Activated CD4-positive, alpha-beta T cell treated with anti-CD3 and anti-CD28 coated beads for 4 hours (primary cell): ENCODE results near the gene CD151.

Experiments
- DNase-seq, 2 donors: peaks; one replicate each; pipeline ENCODE4 v3.0.0-alpha.2; 2020

The CD151 gene

GRCh38 chr11:859394-860131 lies 26.8 kb downstream of the CD151 start:
- DNase-seq: no peak

DNA sequence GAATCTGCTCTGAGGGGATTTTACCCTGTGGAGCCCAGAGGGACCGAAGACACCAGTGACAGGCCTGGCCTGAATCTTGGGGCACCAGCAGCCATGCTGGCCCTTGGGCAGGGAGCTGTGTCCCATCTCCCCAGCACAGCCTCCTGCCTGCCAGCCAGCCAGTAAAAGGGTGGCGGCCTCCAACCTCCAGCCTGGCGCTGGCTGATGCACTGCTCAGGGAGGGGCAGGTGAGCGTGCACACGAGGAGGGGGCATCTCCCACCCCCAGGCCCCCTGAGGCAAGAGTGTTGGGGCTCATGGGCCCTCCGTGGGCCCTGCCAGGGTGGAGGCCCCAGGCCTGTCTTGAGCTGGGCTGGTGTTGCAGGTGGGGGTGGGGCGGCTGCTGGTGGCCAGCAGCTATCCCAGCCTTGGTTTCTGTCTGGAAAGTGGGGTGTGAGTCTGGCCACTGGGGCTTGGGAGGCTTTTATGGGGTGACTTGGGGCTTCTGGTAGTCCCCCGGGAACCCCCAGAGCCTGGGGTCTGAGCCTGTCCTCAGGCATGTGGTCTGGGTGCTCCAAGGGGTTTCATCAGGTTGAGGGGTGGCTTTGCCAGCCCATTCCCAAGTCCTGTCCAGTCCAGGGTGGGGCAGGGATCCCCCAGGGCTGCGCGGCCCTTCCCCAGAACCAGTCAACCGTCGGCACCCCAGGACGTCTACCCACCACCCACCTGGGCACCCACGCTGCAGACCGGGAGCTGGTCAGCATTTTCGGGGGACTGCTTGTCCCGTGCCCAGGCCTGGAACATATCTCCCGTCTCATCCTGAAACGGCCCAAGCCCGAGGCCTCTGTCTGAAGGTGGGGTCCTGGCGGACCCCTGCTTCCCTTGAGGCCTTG lies 27.7 kb downstream of the CD151 start:
- no peak for DNase-seq

GRCh38 chr11:861105-861479 lies 28.3 kb downstream of the CD151 start:
- no peak for DNase-seq

DNA sequence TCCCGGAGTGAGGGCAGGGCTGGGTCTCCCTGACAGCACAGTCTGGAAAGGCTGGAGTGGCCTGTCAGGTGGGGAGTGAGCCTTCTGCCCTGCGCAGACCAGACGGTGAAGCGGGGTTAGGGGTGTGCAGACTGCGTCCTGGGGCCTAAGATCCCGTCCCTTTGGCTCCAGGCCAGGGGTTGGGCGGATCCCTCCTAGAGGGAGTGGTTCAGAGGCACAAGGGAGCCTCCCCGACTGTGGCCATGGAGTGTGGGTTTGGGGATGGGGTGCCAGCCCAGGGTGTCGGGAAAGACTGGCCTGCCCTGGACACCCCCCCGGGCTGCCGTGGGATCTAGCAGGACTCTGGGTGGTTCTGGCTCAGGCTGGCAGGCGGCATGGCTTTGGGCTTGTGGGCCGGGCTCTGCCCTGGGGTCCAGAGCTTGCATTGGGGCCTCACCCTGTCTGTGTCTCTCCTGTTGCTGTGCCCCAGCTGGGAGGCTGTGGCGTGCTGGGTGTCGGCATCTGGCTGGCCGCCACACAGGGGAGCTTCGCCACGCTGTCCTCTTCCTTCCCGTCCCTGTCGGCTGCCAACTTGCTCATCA lies 29.4 kb downstream of the CD151 start:
- DNase-seq: no peak

GRCh38 chr11:862696-863022 lies 29.9 kb downstream of the CD151 start:
- DNase-seq: no peak

GRCh38 chr11:863023-863909 lies 30.5 kb downstream of the CD151 start:
- no peak for DNase-seq

- DNase-seq: no peak
Observed at GRCh38 chr11:863910-864827, 31.4 kb downstream of the CD151 start.

DNA sequence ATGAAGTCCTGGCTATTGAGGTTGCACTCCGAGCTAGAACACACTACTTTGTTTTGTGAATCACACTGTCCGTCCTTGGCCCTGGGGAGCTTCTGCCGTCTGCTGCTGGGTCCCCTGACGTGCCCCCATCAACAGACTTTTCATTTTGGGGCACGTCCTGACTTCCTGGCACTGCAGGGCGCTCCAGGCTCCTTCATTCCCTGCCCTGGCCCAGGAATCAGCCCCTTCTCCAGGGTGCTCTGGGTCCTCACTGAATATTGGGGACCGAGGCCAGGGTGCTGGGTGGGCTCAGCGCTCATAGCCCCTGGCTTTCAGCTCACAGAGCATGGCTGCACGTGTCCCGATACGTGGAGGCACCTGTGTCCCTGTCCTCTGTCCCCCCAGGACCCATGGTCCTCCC lies 32.1 kb downstream of the CD151 start:
- DNase-seq: no peak

DNA sequence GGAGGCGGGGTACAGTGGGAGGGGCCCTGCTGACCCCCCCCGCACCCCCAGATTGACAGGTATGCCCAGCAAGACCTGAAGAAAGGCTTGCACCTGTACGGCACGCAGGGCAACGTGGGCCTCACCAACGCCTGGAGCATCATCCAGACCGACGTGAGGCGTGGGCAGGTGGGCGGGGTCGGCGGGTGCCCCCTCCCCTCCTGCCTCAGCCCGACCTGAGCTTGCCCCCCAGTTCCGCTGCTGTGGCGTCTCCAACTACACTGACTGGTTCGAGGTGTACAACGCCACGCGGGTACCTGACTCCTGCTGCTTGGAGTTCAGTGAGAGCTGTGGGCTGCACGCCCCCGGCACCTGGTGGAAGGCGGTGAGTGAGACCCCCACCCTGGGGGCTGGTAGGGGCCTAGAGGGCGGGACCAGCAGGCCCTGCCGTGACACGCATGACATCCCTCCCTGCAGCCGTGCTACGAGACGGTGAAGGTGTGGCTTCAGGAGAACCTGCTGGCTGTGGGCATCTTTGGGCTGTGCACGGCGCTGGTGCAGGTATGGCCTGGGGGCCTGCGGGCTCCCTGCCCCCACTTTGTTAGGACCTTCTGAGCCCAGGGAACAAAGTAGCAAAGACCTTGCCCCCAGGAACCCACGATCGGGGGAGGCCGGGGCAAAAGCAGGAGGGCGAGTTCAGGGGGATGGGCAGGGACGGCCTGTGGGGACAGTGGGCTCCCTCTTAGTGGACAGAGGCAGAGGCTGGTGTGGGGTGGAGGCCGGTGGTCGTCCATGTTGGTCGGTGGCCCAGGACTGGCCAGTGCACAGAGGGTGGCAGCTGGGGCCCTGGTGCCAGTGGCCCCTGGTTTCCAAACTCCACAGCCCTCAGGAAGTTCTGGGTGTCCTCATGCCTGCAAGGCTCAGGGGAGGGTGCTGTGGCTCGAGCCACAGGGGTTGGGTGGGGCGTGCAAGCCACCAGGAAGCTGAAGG lies 33.0 kb downstream of the CD151 start:
- no peak for DNase-seq

GRCh38 chr11:866481-866880 lies 33.7 kb downstream of the CD151 start:
- no peak for DNase-seq

- DNase-seq: no peak
Observed at GRCh38 chr11:867856-868358, 35.2 kb downstream of the CD151 start.

DNA sequence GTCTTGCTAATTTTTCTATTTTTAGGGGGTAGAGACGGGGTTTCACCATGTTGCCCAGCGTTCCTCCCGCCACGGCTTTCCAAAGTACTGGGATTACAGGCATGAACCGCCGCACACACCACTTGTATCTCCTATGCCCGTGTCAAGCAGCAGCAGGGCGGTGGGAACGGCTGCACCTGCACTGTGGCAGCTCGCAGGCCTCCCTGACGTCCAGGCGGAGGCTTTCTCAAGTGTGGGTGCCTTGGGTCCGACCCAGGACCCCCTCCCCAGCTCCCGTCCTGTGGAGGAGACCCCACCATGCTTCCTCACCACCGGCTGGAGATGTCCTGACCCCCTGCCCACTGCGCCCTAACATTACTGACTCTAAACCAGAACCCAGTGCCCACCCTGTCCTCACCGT lies 35.6 kb downstream of the CD151 start:
- DNase-seq: no peak

GRCh38 chr11:868802-869201 lies 36.0 kb downstream of the CD151 start:
- DNase-seq: no peak

- no peak for DNase-seq
Observed at GRCh38 chr11:869399-870126, 36.8 kb downstream of the CD151 start.

DNA sequence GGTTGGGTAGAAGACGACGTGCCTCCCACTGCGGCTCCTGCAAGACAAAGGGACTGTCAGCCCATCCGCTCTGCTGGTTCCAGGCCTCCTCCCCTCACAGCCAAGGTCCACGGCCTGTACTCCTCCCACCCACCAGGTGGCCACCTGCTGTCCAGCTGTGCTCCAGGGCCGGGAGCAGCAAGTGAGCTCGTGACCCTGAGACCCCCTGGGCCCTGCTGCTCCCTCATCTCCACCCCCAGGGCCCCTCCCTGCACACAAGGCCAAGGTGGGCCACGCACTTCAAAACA lies 37.3 kb downstream of the CD151 start:
- DNase-seq: no peak

GRCh38 chr11:870418-870817 lies 37.7 kb downstream of the CD151 start:
- DNase-seq: no peak

DNA sequence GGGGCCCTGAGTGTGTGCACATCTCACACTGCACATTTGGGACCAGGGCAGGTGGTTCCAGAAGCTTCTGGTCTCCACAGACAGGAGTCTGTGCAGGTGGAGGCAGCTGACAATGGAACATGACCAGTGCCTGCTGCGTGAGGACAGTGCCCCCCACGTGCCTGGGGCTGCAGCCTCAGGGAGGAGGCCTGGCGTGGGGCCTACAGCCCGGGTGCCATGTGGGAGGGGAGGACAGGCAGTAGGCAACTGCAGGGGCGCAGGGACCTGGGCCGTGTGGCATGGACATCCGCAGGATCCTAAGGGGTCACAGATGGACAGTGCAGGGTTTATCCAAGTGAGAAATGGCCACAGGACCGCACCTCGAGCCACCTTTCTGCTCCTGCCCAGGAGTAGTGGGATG lies 38.7 kb downstream of the CD151 start:
- DNase-seq: no peak

GRCh38 chr11:872799-873198 lies 40.0 kb downstream of the CD151 start:
- no peak for DNase-seq

GRCh38 chr11:873706-874105 lies 41.0 kb downstream of the CD151 start:
- no peak for DNase-seq

DNA sequence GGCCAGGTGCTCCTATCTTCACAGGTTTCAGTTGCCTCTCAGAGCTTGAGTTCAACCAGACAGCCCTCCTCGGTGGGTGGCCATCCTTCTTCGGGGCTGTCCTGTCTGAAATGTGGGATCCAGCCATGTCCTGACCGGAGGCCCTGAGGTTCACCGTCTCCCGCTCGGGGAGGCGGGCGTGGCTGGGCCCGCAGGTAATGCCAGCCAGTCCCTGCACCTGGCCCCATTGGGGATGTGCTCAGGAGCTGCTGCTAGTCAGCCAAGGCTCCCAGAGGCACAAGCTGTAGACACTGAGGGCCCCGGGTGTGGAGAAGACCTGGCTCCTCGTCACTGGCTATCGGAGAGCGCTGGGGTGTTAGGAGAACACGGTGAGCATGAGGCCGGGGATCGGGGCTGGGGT lies 42.5 kb downstream of the CD151 start:
- no peak for DNase-seq
